ENCODE data around the gene SRD5A1.

SRD5A1 gene

GRCh38 chr5:6603643-6604042, 29.6 kb upstream of the SRD5A1 start:
- TF ChIP-seq, protein P1, sequence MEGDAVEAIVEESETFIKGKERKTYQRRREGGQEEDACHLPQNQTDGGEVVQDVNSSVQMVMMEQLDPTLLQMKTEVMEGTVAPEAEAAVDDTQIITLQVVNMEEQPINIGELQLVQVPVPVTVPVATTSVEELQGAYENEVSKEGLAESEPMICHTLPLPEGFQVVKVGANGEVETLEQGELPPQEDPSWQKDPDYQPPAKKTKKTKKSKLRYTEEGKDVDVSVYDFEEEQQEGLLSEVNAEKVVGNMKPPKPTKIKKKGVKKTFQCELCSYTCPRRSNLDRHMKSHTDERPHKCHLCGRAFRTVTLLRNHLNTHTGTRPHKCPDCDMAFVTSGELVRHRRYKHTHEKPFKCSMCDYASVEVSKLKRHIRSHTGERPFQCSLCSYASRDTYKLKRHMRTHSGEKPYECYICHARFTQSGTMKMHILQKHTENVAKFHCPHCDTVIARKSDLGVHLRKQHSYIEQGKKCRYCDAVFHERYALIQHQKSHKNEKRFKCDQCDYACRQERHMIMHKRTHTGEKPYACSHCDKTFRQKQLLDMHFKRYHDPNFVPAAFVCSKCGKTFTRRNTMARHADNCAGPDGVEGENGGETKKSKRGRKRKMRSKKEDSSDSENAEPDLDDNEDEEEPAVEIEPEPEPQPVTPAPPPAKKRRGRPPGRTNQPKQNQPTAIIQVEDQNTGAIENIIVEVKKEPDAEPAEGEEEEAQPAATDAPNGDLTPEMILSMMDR (IDR thresholded peaks at IDR 0.05): no peak
- Histone ChIP-seq H3K27me3 (no peaks in the 10 kb centered on the region), H3K27ac (no peak overlapping the region), H3K4me1 (ENCODE audit: control insufficient read depth in 1 of 2, insufficient read depth in 1 of 2, low read depth in 1 of 2, low read length in 1 of 2) (peaks cover 16 to 19% of the 10 kb centered on the region in 2 experiments), H3K9me3 (no peaks in the 10 kb centered on the region), H3K4me3 (ENCODE audit: low read depth in 1 of 2, low read length in 1 of 2) (no peak overlapping the region), H3K36me3 (peaks cover 84% of the 10 kb centered on the region)

DNA sequence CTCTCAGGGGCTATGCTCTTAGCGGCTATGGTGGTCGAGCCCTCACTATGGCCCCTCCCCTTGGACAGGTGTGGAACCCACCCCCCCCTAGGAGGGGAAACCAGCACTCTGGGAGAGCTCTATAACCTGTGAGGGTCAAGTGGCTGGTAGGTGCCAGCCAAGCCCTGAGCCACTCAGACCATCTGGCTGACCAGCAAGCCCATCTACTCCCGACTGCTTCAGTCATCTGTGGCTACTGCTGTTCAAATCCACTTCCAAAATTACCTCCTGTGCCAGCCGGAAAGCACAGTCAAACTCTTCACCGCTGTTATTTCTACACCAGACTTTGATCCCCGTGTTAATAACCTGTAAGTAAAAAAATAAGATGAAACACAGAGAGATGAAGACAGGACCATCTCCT, 28.9 kb upstream of the SRD5A1 start:
- TF ChIP-seq, protein P1 (IDR thresholded peaks at IDR 0.05): no peak
- H3K9me3 ChIP-seq: no peaks in the 10 kb centered on the region
- no peak overlapping the region for H3K27ac ChIP-seq
- peaks cover 84% of the 10 kb centered on the region for H3K36me3 ChIP-seq
- no peaks in the 10 kb centered on the region for H3K27me3 ChIP-seq
- no peak overlapping the region for H3K4me3 ChIP-seq (ENCODE audit: low read depth in 1 of 2, low read length in 1 of 2)
- H3K4me1 ChIP-seq (ENCODE audit: control insufficient read depth in 1 of 2, insufficient read depth in 1 of 2, low read depth in 1 of 2, low read length in 1 of 2): peaks cover 16 to 19% of the 10 kb centered on the region in 2 experiments

GRCh38 chr5:6604946-6605345, 28.3 kb upstream of the SRD5A1 start:
- H3K27me3 ChIP-seq: no peaks in the 10 kb centered on the region
- TF ChIP-seq, protein P1 (IDR thresholded peaks at IDR 0.05): no peak
- H3K9me3 ChIP-seq: no peaks in the 10 kb centered on the region
- H3K4me1 ChIP-seq (ENCODE audit: control insufficient read depth in 1 of 2, insufficient read depth in 1 of 2, low read depth in 1 of 2, low read length in 1 of 2): peaks cover 16 to 19% of the 10 kb centered on the region in 2 experiments
- H3K27ac ChIP-seq: no peak overlapping the region
- no peak overlapping the region for H3K4me3 ChIP-seq (ENCODE audit: low read depth in 1 of 2, low read length in 1 of 2)
- H3K36me3 ChIP-seq: peaks cover 83% of the 10 kb centered on the region

- Histone ChIP-seq H3K27me3 (no peaks in the 10 kb centered on the region), H3K27ac (peak overlapping the region; percentile 60), H3K4me1 (ENCODE audit: control insufficient read depth in 1 of 2, insufficient read depth in 1 of 2, low read depth in 1 of 2, low read length in 1 of 2) (peaks cover 16 to 19% of the 10 kb centered on the region in 2 experiments), H3K4me3 (ENCODE audit: low read depth in 1 of 2, low read length in 1 of 2) (no peak overlapping the region), H3K36me3 (peaks cover 79% of the 10 kb centered on the region), H3K9me3 (no peaks in the 10 kb centered on the region)
- TF ChIP-seq, protein P1 (IDR thresholded peaks at IDR 0.05): no peak
Measured at GRCh38 chr5:6606884-6607558, 26.2 kb upstream of the SRD5A1 start.

DNA sequence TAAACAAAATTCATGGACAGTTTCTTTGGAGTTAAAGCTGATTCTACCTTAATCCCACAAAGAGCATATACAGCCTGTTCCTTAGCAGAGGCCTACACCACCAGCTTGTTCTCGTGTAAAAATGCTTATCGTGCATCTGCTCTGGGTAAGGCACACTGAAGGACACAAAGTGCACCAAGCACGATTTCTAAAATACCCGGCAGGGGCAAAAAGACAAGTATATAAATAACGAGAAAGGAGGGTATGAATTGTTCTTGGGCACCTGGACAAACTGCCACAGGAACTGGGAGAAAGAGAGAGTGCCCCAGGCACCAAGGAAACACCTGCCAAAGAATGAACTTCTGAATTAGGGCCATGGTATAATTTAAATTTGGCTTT, 25.7 kb upstream of the SRD5A1 start:
- no peak overlapping the region for H3K4me3 ChIP-seq (ENCODE audit: low read depth in 1 of 2, low read length in 1 of 2)
- TF ChIP-seq, protein P1 (IDR thresholded peaks at IDR 0.05): no peak
- no peaks in the 10 kb centered on the region for H3K9me3 ChIP-seq
- H3K27ac ChIP-seq: peak overlapping the region; percentile 60
- no peaks in the 10 kb centered on the region for H3K27me3 ChIP-seq
- peaks cover 16 to 19% of the 10 kb centered on the region in 2 experiments for H3K4me1 ChIP-seq (ENCODE audit: control insufficient read depth in 1 of 2, insufficient read depth in 1 of 2, low read depth in 1 of 2, low read length in 1 of 2)
- H3K36me3 ChIP-seq: peaks cover 78% of the 10 kb centered on the region
